Fibroblast of peridontal ligament (primary cell): ENCODE data around the gene TRIO.

Experiments used
- DNase-seq: peaks from one replicate; pipeline ENCODE4 v3.0.0-alpha.2; 2010; ENCODE audit errors: extremely low read depth

The TRIO gene

DNA sequence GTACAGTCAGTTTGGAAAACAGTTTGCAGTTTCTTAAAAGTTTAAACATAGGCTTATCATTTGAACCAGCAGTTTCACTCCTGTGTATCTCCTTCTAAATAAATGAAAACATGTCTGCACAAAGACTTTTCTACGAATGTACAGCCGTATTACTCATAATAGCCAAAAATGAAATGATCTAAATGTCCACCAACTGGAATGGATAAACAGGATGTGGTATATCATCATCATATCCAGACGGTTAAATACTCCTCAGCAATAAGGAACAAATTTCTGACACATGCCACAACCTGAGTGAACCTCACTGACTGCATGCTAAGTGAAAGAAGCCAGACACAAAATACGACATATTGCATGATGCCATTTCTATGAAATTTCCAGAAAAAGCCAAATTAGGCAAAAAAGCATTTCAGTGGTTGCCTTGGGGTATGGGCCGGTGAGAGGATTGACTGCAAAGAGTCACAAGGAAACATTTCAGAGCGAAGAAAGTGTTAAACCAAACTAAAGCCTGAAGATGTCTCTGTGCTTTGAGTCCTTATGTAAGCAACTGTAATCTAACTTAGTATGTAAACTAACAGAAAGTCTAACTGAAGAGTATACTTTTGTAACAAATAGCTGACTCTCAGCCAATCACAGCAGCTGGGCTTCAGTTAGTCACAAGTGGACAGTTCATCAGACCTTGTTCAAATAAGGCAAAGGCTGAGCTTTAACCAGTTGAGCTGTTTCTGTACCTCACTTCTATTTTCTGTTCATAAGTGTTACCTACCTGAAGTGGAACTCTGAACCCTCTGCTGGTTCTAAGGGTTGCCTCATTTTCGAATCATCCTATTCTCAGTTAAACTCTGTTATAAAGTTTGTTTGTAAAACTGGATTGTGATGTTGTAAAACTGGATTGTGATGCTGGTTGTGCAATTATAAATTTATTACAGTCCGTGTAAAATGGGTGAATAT, 65.2 kb downstream of the TRIO start:
- DNase-seq: peak; percentile 93

GRCh38 chr5:14209222-14209822, 66.2 kb downstream of the TRIO start:
- no peak for DNase-seq

GRCh38 chr5:14209836-14210235, 66.7 kb downstream of the TRIO start:
- no peak for DNase-seq

- no peak for DNase-seq
Measured at GRCh38 chr5:14210729-14211128, 67.6 kb downstream of the TRIO start.

DNA sequence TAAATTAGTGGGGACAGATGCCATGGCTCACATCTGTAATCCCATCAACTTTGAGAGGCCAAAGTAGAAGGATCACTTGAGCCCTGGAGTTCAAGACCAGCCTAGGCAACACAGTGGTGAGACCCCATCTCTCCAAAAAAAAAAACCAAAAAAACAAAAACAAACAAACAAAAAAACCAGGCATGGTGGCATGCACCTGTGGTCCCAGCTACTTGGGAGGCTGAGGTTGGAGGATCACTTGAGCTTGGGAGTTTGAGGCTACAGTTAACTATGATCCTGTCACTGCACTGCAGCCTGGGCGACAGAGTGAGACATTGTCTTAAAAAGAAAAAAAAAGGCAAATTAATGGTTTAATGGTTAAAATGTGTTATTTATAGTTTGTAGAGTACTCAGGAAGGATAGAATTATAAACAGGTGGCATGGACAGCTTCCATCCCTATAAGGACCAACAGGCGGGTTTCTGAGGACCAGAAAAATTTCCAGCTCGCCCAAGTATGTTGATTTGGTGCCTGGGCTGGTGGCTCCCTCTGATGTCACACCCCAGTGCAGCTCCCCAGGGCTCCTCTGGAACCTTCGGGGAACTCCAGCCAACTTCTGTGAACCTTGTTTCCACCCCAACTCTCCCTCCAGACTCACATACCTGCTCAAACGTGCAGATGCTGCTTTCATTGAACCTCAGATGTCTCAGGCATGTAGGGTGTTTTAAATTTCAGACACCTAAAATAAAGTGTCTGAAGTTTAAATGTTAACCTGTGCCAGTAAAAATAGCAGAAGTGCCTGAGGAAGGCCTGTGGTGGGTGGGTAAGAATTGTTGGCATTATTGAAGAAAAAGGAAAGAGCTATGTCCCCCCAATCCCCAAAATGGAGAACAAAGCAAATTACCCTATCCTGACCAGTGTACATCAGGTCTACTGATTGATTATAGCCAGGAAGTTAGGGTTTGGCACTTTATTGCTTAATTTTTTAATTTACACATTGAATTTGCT, 69.0 kb downstream of the TRIO start:
- DNase-seq: no peak

DNA sequence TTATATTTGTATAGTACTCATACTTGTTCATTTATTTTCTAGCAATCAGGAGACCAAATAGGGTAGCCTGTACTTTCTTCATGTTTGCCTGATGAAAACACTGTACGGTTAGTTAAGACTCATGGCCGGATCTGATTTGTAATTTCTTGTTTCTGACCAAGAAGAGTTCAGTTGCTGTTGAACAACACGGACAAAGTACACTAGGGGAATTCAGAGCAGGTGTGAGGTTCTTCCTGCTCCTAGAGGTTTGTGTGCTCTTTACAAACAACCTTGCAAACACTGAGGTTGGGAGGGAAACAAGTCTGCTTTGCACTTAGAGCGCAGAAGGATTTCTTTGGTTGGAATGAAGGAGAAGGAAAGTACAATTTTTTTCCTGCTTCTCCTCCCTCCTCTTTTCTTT, 69.7 kb downstream of the TRIO start:
- no peak for DNase-seq

GRCh38 chr5:14213253-14213652, 70.1 kb downstream of the TRIO start:
- DNase-seq: no peak

DNA sequence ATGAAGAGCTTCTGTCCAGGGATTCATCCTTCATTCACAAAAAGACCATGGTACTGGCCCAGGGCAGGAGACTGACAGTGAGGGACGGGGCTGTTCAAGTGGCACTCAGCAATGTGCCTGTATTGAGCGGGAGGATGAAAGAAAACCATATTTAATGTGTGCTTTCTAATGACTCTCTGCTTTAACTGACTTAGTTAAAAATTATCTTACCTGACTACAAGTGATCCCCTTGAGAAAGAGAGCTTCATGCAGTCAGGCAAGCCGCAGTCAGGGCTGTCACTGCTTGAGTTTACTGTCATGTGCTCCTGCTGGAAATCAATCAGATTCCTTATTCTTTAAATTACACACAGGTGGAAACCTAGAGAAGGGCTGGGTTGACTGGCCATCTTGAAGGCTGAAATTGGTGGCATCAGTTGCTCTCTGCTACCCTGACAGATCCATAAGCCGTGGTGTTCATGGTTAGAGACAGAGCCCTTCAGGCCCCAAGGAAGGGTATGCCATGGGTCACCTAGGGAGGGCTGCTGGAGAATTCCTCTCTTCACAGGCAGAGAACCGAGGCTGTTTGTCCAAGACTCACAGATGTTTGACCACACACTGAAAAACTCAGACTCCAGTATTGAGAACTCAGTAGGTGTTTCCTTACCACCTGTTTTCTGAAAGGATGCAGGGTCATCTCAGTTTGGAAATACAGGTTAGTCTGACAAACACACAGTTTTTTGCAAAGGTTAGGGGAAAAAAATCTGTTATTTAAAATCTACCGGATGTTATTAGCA, 70.9 kb downstream of the TRIO start:
- DNase-seq: no peak

DNA sequence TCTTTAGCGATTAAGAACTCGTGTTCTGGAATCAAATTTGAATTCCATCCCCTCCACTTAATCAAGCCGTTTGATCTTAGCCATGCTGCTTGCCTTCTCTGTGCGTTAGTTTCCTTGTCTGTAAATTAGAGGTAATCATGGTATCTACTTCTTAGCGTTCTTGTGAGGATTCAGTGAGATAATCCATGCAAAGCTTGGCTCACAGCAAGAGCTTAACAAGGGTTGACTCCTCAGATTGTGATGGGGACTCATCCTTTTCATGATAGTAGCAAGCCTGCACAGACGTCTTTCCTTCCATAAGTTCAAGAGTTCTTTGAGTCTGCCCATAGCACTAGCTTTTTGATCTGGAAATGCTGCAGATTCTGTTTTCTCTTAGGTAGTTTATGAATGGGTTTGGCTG, 72.8 kb downstream of the TRIO start:
- DNase-seq: no peak

DNA sequence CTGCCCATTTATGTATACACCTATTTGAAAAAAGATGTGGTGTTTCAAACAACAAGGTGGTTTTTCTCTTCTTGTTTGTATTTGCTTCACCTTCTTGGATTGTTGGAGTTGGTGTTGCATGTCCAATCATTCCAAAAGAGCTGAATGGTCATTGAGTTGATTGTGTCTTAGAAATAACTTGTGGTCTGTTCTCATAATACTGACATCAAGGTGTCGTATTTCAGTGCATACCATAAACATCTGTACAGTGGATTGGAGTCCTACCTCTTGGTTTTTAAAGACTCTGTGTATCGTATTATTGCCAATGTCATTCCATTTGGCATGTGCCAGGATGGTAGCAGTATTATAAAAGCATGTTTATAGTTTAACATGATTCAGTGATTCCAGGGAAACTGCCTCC, 73.2 kb downstream of the TRIO start:
- DNase-seq: peak; percentile 37

DNA sequence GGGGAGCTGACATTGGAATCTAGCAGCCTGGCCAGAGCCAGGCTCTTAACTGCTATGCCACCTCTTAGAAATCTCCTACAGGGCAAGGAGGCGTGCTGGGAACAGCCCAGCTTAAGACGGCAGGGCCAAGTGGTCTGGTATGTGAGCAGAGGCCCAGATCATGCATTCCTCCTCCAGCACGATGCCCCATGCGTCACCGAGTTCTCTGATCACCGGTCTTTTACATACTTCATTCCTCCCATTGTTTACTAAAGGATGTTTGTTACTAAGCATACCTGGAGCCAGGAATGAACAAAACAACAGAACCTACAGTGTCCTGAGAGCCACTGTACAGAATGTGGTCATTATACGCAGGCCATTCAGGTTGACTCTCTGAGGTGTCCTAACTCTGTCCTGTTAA, 73.8 kb downstream of the TRIO start:
- no peak for DNase-seq

DNA sequence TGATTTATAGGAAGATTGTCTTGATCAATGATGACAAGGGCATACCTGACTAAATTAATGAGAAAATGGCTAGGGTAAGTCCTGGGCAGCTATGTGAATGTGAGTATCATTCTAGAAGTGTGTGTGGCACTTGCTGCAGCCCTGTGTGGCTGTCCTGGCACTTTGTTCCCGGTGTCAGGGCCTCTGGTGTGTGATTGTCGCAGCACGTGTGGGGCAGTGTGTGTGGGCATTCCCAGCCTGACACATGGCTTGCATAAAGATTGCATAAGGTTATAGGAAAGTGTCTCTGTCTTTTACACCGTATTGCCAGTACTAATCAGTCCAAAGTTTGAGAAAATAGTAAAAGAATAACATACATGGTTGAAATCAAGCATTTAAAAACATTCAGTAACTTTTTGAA, 74.4 kb downstream of the TRIO start:
- no peak for DNase-seq

GRCh38 chr5:14218011-14218410, 74.9 kb downstream of the TRIO start:
- no peak for DNase-seq

GRCh38 chr5:14218480-14218879, 75.3 kb downstream of the TRIO start:
- DNase-seq: no peak

DNA sequence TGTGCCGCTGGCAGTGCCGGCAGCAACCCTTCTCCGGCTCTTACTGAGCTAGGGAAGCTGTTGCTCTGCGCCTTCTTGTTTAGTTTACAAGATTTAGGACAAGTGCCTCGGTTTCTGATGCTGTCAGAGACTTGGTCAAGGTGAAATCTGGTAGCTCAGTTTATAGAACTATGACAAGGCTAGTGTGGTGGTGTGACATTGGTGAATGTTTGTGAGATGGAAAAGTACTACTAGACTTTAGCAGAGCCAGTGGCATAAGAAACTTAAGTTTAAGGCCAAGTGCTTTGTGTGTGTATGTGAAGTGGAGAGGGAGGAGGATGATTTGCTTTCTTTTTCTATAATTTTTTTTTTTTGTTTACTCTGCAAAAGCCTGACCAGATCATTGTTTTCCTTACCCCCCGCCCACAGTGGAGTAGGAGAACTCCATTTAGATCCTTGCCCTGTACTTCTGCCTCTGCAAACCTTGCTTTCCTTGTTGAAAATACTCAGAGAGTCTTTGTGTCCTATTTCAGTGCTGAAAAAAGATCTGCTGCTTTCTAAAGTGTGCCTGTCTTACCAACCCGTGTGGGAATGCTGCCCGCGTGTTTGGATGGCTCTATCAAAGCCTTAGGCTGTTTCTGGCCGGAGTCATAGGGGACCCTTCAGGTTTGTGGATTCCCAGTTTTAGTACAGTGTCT, 75.9 kb downstream of the TRIO start:
- peak; percentile 45 for DNase-seq

- DNase-seq: no peak
Measured at GRCh38 chr5:14219800-14220512, 76.8 kb downstream of the TRIO start.

- no peak for DNase-seq
Measured at GRCh38 chr5:14220642-14221041, 77.5 kb downstream of the TRIO start.

GRCh38 chr5:14221732-14222131, 78.6 kb downstream of the TRIO start:
- no peak for DNase-seq

DNA sequence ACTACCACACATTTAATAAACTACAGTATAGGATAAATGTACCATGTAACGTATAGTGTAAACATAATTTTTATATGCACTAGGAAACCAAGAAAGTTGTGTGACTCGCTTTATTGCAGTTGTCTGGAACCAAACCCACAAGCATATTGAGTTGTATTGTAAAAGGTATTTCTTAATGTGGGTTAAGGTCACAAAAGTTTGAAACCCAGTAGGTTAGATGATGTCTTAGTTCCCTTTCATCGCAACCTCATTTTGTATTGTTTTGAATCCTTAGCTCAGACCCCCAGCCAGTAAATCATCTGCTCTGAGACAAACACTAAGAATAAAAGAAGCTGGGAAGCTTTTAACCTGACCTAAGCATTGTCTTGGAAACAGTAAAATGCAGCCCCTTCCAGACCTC, 79.1 kb downstream of the TRIO start:
- DNase-seq: no peak

DNA sequence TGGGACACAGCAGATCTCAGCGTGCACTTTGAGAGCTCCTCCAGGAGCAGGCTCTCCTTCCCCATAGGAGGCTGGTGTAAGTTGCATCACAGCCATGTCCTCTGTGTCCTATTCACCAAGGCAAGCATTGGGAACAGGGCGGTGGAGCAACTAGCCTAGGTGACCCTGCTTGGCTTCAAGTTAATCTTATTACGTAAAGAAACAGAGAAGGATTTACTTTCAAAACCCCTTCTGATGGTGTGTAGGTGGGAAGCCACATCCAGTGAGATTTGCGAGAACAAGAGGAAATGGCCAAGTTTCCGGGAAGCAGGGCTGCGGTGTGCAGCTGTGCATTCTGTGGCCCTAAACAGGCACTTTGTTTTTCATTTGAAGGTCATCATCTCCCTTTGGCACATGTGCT, 80.2 kb downstream of the TRIO start:
- DNase-seq: no peak
